NCI-H2227 treated with DMSO at 0.1 percent for 48 hours (cell line): ENCODE results near the gene FZR1.

ENCODE experiments used
- DNase-seq: peaks from one replicate; lab custom pipeline; 2025; lab: John Stamatoyannopoulos, UW

Gene FZR1

GRCh38 chr19:3531716-3532115 lies 25.6 kb downstream of the FZR1 start:
- no peak for DNase-seq

- DNase-seq, result no peak
These were observed 26.2 kb downstream of the FZR1 start for GRCh38 chr19:3532154-3532786.

GRCh38 chr19:3533033-3533432 lies 26.9 kb downstream of the FZR1 start:
- DNase-seq, result no peak

- DNase-seq, result no peak
These were observed 27.6 kb downstream of the FZR1 start for GRCh38 chr19:3533563-3534216.

DNA sequence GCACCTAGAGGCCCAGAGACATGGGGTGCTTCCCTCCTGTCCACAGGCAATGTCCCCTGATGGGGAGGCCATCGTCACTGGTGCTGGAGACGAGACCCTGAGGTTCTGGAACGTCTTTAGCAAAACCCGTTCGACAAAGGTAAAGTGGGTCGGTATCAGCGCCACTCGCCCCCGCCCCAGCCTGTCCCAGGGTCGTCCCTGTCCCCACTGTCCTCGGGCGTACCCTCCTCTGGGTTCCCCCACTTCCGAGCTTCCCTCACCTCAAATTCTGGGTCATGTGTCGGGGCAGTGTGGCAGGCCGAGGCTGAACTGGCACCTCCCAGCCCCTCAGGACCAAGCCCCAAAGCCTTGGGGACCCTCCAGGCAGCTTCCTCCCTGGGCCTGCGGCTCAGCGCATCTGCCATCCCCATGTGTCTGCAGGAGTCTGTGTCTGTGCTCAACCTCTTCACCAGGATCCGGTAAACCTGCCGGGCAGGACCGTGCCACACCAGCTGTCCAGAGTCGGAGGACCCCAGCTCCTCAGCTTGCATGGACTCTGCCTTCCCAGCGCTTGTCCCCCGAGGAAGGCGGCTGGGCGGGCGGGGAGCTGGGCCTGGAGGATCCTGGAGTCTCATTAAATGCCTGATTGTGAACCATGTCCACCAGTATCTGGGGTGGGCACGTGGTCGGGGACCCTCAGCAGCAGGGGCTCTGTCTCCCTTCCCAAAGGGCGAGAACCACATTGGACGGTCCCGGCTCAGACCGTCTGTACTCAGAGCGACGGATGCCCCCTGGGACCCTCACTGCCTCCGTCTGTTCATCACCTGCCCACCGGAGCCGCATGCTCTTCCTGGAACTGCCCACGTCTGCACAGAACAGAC lies 28.5 kb downstream of the FZR1 start:
- no peak for DNase-seq

DNA sequence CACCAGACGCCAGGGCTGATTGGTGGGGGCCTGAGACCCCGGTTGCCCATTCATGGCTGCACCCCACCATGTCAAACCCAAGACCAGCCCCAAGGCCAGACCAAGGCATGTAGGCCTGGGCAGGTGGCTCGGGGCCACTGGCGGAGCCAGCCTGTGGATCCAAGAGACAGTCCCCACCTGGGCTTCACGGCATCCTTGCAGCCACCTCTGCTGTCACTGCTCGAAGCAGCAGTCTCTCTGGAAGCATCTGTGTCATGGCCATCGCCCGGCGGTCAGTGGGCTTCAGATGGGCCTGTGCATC lies 29.1 kb downstream of the FZR1 start:
- DNase-seq, result no peak

- DNase-seq, result no peak
These were observed 29.5 kb downstream of the FZR1 start for GRCh38 chr19:3535563-3535965.

- no peak for DNase-seq
These were observed 29.9 kb downstream of the FZR1 start for GRCh38 chr19:3535981-3536380.

GRCh38 chr19:3536429-3537100 lies 30.5 kb downstream of the FZR1 start:
- no peak for DNase-seq

GRCh38 chr19:3537101-3537437 lies 31.0 kb downstream of the FZR1 start:
- no peak for DNase-seq

GRCh38 chr19:3537438-3538240 lies 31.5 kb downstream of the FZR1 start:
- no peak for DNase-seq

GRCh38 chr19:3538258-3538929 lies 32.3 kb downstream of the FZR1 start:
- DNase-seq, result no peak

- no peak for DNase-seq
These were observed 33.0 kb downstream of the FZR1 start, which contains the start of gene TEKTIP1 for GRCh38 chr19:3538965-3539755. TEKTIP1 (plus strand) TSS chr19:3539174; CDS start chr19:3539178, 4 bp downstream.

- DNase-seq, result no peak
These were observed 33.6 kb downstream of the FZR1 start for GRCh38 chr19:3539756-3540118.

GRCh38 chr19:3543150-3544057 lies 37.3 kb downstream of the FZR1 start:
- no peak for DNase-seq

DNA sequence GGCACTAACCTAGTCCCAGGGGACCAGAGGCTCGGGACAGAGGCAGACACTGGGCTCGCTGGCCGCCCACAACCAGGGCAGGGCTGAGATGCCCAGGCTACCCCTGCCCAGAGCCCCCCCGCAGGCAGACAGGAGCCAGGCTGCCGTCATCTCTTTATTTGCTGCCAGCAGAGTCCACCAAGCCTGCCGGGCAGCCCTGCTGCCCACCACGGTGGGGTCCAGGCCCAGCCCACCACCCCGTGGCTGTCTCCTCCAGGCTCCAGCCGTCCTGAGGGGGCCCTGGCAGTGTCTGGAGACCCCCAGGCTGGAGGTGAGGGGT lies 37.9 kb downstream of the FZR1 start:
- DNase-seq, result no peak

- DNase-seq, result peak; percentile 46
These were observed 38.9 kb downstream of the FZR1 start for GRCh38 chr19:3544742-3545668.

DNA sequence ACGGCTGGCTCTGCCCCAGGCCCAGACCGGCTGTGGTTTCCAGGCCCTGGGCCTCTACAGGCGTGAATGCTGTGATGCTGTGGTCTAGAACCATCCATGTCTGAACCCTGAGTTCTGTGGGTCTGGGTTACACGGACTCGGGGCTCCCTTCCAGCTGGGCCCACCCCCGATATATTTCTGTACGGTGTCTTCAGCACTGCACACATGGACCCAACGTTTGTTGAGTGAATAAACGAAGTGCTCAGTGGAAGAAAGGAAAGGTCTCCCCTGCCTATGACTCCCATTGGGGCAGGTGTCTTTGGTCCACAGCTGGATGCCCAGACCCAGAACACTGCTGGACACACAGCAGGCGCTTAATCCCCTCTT lies 39.5 kb downstream of the FZR1 start:
- no peak for DNase-seq

- no peak for DNase-seq
These were observed 40.0 kb downstream of the FZR1 start for GRCh38 chr19:3546119-3546518.
